HCT116 (cell line): ENCODE data around the gene NOXA1. TPM values are rescaled to one million over a fixed set of nuclear protein-coding genes. Genes with fewer than 3 reads are reported as not detected.

Experiments
- ATAC-seq: fragments of 200-7000 bp; cut with Tn5 transposase; 2 replicates; pipeline ENCODE4 v1.9.1; 2020; ENCODE audit warnings: mild to moderate bottlenecking, moderate library complexity
- BruUV-seq: library from RNA; stranded (reverse); fragments of 400-500 nt; replicated peaks from 2 replicates; lab custom pipeline; 2021; lab: Mats Ljungman, UMichigan
- CTCF ChIA-PET: fragments of 300-600 bp; sonication (Branson Sonifier 250); formaldehyde crosslinking; loops from one replicate; lab custom pipeline; 2021; ENCODE audit warnings: antibody characterized with exemption; lab: Charles Lee
- POLR2A ChIA-PET: fragments of 300-600, 350-600 bp; sonication (Branson Sonifier 250); formaldehyde crosslinking; loops from one replicate; lab custom pipeline; 2021; ENCODE audit warnings: antibody characterized with exemption; lab: Charles Lee
- RAD21 ChIA-PET, 2 experiments: fragments of 300-600 bp; sonication (Branson Sonifier 250); formaldehyde crosslinking; loops; one replicate each; lab custom pipeline; 2023; ENCODE audit warnings: low total read pairs in 2 of 2; ENCODE audit not compliant: uncharacterized antibody in 2 of 2, unreplicated experiment in 2 of 2, low non-redundant PET in 1 of 2; lab: Charles Lee
- DNase-seq: peaks from one replicate; pipeline ENCODE4 v3.0.0-alpha.2; 2010; ENCODE audit warnings: low read depth, low spot score
- H2AFZ ChIP-seq: fragments of 200-600 bp; shearing (Covaris generic), sonication (generic); 2 replicates; pipeline ENCODE4 v1.6.1; 2017; ENCODE audit warnings: low read depth, mixed run types, mixed read lengths, antibody characterized with exemption, low read length; ENCODE audit not compliant: poor library complexity, severe bottlenecking
- H3K27ac ChIP-seq: 2 replicates; pipeline ENCODE4 v1.5.1; 2012; ENCODE audit warnings: low read depth, low read length
- H3K27me3 ChIP-seq: fragments of 200-600 bp; sonication (generic); 2 replicates; pipeline ENCODE4 v1.6.1; 2016; ENCODE audit warnings: mixed run types, low read length, mixed read lengths; ENCODE audit not compliant: insufficient read depth
- H3K36me3 ChIP-seq, 2 experiments: fragments of 200-500 bp in 1 of 2; fragments of 200-600 bp in 1 of 2; sonication (Bioruptor generic) in 1 of 2; sonication (generic) in 1 of 2; 2 replicates each; pipeline versions ENCODE4 v1.5.1 to v1.6.1; 2014 to 2016; ENCODE audit warnings: low read length in 2 of 2, inconsistent platforms in 1 of 2, mixed read lengths in 1 of 2, mixed run types in 1 of 2; ENCODE audit not compliant: insufficient read depth in 2 of 2, control insufficient read depth in 1 of 2
- H3K4me1 ChIP-seq, 2 experiments: fragments of 200-600 bp in 1 of 2; sonication (generic) in 1 of 2; 2 replicates each; pipeline versions ENCODE4 v1.5.1 to v1.6.1; 2012 to 2017; ENCODE audit warnings: low read length in 2 of 2, inconsistent platforms in 1 of 2, mild to moderate bottlenecking in 1 of 2, mixed read lengths in 1 of 2, mixed run types in 1 of 2, moderate library complexity in 1 of 2; ENCODE audit not compliant: insufficient read depth in 2 of 2, control insufficient read depth in 1 of 2
- H3K4me2 ChIP-seq: fragments of 200-600 bp; sonication (generic); 2 replicates; pipeline ENCODE4 v1.6.1; 2017; ENCODE audit warnings: mixed run types, low read length, mixed read lengths
- H3K4me3 ChIP-seq, 2 experiments: fragments of 200-600 bp in 1 of 2; sonication (generic) in 1 of 2; replicated peaks in 1 of 2; 2 replicates each; pipeline ENCODE4 v1.5.1; 2011 to 2016; ENCODE audit warnings: low read length in 2 of 2, control low read depth in 1 of 2, low read depth in 1 of 2, mild to moderate bottlenecking in 1 of 2, mixed read lengths in 1 of 2, mixed run types in 1 of 2
- H3K79me2 ChIP-seq: fragments of 200-600 bp; sonication (generic); 2 replicates; pipeline ENCODE4 v1.6.1; 2017; ENCODE audit warnings: mild to moderate bottlenecking, mixed run types, low read length, moderate library complexity, mixed read lengths; ENCODE audit not compliant: insufficient read depth
- H3K9ac ChIP-seq: fragments of 200-600 bp; sonication (generic); 2 replicates; pipeline ENCODE4 v1.6.1; 2016; ENCODE audit warnings: low read length, mixed read lengths
- H3K9me2 ChIP-seq: fragments of 200-600 bp; sonication (generic), shearing (Covaris generic); 2 replicates; pipeline ENCODE4 v1.6.1; 2017; ENCODE audit warnings: mixed run types, mild to moderate bottlenecking, moderate library complexity; ENCODE audit not compliant: insufficient read depth
- H3K9me3 ChIP-seq, 2 experiments: fragments of 200-500 bp in 1 of 2; fragments of 200-600 bp in 1 of 2; sonication (Bioruptor generic) in 1 of 2; sonication (generic) in 1 of 2; 2 replicates each; pipeline ENCODE4 v1.6.1; 2014 to 2017; ENCODE audit warnings: low read length in 2 of 2, mixed read lengths in 2 of 2, inconsistent platforms in 1 of 2, low read depth in 1 of 2, mild to moderate bottlenecking in 1 of 2, mixed run types in 1 of 2, moderate library complexity in 1 of 2; ENCODE audit not compliant: control insufficient read depth in 1 of 2, insufficient read depth in 1 of 2
- H4K20me1 ChIP-seq: fragments of 200-600 bp; sonication (generic), shearing (Covaris generic); 2 replicates; pipeline ENCODE4 v1.6.1; 2017; ENCODE audit warnings: mixed run types, mild to moderate bottlenecking, moderate library complexity; ENCODE audit not compliant: insufficient read depth
- CBX3 ChIP-seq: IDR thresholded peaks from 2 replicates; pipeline ENCODE4 v1.6.1; 2012; ENCODE audit warnings: low read depth
- CEBPB ChIP-seq: IDR thresholded peaks from 2 replicates; pipeline ENCODE4 v1.6.1; 2012; ENCODE audit warnings: low read depth
- ELF1 ChIP-seq: IDR thresholded peaks from 2 replicates; pipeline ENCODE4 v1.6.1; 2012; ENCODE audit warnings: low read depth, borderline replicate concordance
- EZH2 ChIP-seq: fragments of 200-600 bp; sonication (generic); IDR thresholded peaks from 2 replicates; pipeline ENCODE4 v1.6.1; 2017; ENCODE audit warnings: antibody characterized with exemption, mixed run types
- EZH2phosphoT487 ChIP-seq: fragments of 200-600 bp; IDR thresholded peaks from 2 replicates; pipeline ENCODE4 v1.6.1; 2018; ENCODE audit warnings: antibody characterized with exemption, borderline replicate concordance
- FOSL1 ChIP-seq: IDR thresholded peaks from 2 replicates; pipeline ENCODE4 v1.6.1; 2012; ENCODE audit warnings: low read depth
- POLR2A ChIP-seq: IDR thresholded peaks from 2 replicates; pipeline ENCODE4 v1.7.0; 2011; ENCODE audit warnings: borderline replicate concordance; ENCODE audit not compliant: insufficient read depth, insufficient read length; ENCODE audit errors: extremely low read depth
- POLR2AphosphoS5 ChIP-seq: IDR thresholded peaks from 2 replicates; pipeline ENCODE4 v1.6.1; 2011; ENCODE audit warnings: mild to moderate bottlenecking, low read depth, low read length, moderate library complexity
- RAD21 ChIP-seq: IDR thresholded peaks from 2 replicates; pipeline ENCODE4 v1.6.1; 2012; ENCODE audit warnings: low read depth, mild to moderate bottlenecking
- SIN3A ChIP-seq: IDR thresholded peaks from 2 replicates; pipeline ENCODE4 v1.6.1; 2012; ENCODE audit warnings: low read depth
- SRF ChIP-seq: IDR thresholded peaks from 2 replicates; pipeline ENCODE4 v1.6.1; 2012; ENCODE audit warnings: low read depth
- TCF7L2 ChIP-seq: IDR thresholded peaks from 2 replicates; pipeline ENCODE4 v1.7.0; 2011; ENCODE audit warnings: borderline replicate concordance, inconsistent platforms; ENCODE audit not compliant: insufficient read depth, insufficient read length; ENCODE audit errors: extremely low read depth
- YY1 ChIP-seq: IDR thresholded peaks from 2 replicates; pipeline ENCODE4 v1.6.1; 2011; ENCODE audit warnings: low read length, low read depth, moderate library complexity, mild to moderate bottlenecking; ENCODE audit not compliant: insufficient replicate concordance; ENCODE audit errors: extremely low read depth
- ZFX ChIP-seq: fragments of 450-650 bp; IDR thresholded peaks from 2 replicates; pipeline ENCODE4 v1.6.1; 2017
- intact Hi-C: fragments of 100-400 bp; cut with micrococcal nuclease; formaldehyde crosslinking; loops from 2 replicates; pipeline ENCODE4 v1.10.0; 2022
- total RNA-seq: library from RNA; stranded (reverse); gene quantifications from one replicate; pipeline ENCODE4 v1.2.1, GENCODE V29; 2021; ENCODE audit not compliant: unreplicated experiment
- TF ChIP-seq, protein P1 (sequence below): IDR thresholded peaks from 2 replicates; pipeline ENCODE4 v1.6.1; 2012
- TF ChIP-seq, protein P2 (sequence below): IDR thresholded peaks from 2 replicates; pipeline ENCODE4 v1.6.1; 2012
- TF ChIP-seq, protein P3 (sequence below): IDR thresholded peaks from 2 replicates; pipeline ENCODE4 v1.6.1; 2012; ENCODE audit warnings: low read depth

Gene NOXA1
- total RNA-seq, 1 experiment from 2014 or later: 13.2 TPM

DNA sequence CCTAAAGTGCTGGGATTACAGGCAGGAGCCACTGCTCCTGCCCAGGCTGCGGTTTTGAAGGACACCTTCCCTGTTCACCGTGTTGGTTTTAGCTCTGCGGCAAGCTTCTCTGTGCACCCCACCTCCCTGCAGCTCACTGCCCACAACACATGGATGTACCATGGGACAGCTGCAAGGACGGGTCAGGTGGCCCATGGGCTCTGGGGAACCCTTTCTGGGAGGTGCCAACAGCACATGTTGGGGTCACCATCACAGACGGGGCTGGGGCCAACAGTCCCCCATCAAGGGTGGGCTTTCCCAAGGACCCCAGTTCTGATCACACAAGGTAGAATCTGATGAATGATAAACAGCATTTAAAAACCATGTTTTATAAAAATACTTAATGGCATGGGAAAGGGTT, 7.7 kb upstream of the NOXA1 start:
- BruUV-seq: no TSS peak
- no peak for DNase-seq
- H2AFZ ChIP-seq: no peak overlapping the region
- CTCF ChIA-PET: no interaction called here
- no peaks in the 10 kb centered on the region for H3K9me2 ChIP-seq
- POLR2A ChIA-PET: no interaction called here
- no peaks in the 10 kb centered on the region for H3K27me3 ChIP-seq
- H3K36me3 ChIP-seq: no peaks in the 10 kb centered on the region
- ATAC-seq: no peak
- no peak overlapping the region for H3K9ac ChIP-seq
- no peak overlapping the region for H3K4me3 ChIP-seq
- H4K20me1 ChIP-seq: no peaks in the 10 kb centered on the region
- TF ChIP-seq YY1 (no peak), ZFX (no peak), FOSL1 (no peak), ELF1 (no peak), POLR2A (no peak), EZH2phosphoT487 (no peak), RAD21 (no peak), EZH2 (no peak)
- TF ChIP-seq, protein P1, sequence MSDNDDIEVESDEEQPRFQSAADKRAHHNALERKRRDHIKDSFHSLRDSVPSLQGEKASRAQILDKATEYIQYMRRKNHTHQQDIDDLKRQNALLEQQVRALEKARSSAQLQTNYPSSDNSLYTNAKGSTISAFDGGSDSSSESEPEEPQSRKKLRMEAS: no peak
- TF ChIP-seq, all 23 proteins: peak for 0
- Histone ChIP-seq H3K4me1 (peaks cover 36 to 45% of the 10 kb centered on the region in 2 experiments), H3K27ac (no peak overlapping the region; the same call in 1 of the 2 replicates), H3K79me2 (peaks cover 47% of the 10 kb centered on the region), H3K9me3 (no peaks in the 10 kb centered on the region), H3K4me2 (no peak overlapping the region)
- RAD21 ChIA-PET: no interaction called here
- intact Hi-C loops: no loop called here

DNA sequence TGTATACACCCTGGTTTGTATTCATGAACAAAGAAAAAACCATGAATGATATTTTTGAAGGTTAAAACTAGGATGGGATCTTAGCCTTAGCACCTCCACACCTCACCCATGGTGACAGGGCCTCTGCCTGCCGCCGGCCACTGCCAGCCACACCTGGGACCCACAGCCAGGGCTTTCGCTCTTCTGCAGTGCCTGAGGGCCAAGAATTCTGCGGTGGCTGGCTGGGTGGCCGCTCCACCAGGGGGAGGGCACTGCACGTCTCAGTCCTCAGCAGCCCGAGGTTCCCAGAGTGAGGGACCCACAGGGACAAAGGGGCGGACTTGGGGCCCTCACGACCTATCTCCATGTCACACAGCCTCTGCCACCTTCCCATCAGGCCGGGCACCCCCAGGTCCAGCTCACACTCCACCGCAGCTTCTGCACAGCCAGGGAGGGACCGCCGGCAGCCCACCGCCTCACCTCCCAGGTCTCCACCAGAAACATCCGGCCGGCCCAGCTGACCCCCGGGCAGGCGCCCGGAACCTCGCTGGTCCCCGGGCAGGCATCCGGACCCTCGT, 7.1 kb upstream of the NOXA1 start:
- Histone ChIP-seq H4K20me1 (no peaks in the 10 kb centered on the region), H3K36me3 (no peaks in the 10 kb centered on the region), H2AFZ (no peak overlapping the region), H3K27ac (no peak overlapping the region), H3K4me3 (no peak overlapping the region), H3K4me2 (no peak overlapping the region), H3K9me3 (no peaks in the 10 kb centered on the region), H3K4me1 (peaks cover 29 to 39% of the 10 kb centered on the region in 2 experiments), H3K9me2 (no peaks in the 10 kb centered on the region), H3K79me2 (peaks cover 49% of the 10 kb centered on the region), H3K27me3 (no peaks in the 10 kb centered on the region), H3K9ac (no peak overlapping the region)
- ChIA-PET CTCF (no interaction called here), RAD21 (no interaction called here), POLR2A (no interaction called here)
- no peak for DNase-seq
- intact Hi-C loops: no loop called here
- no TSS peak for BruUV-seq
- no peak for ATAC-seq
- TF ChIP-seq YY1 (no peak), FOSL1 (no peak), EZH2 (no peak), CEBPB (no peak), CBX3 (no peak), TCF7L2 (no peak), SRF (no peak), RAD21 (no peak), POLR2AphosphoS5 (no peak), SIN3A (no peak)
- TF ChIP-seq, protein P2, sequence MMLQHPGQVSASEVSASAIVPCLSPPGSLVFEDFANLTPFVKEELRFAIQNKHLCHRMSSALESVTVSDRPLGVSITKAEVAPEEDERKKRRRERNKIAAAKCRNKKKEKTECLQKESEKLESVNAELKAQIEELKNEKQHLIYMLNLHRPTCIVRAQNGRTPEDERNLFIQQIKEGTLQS: no peak
- TF ChIP-seq, protein P3, sequence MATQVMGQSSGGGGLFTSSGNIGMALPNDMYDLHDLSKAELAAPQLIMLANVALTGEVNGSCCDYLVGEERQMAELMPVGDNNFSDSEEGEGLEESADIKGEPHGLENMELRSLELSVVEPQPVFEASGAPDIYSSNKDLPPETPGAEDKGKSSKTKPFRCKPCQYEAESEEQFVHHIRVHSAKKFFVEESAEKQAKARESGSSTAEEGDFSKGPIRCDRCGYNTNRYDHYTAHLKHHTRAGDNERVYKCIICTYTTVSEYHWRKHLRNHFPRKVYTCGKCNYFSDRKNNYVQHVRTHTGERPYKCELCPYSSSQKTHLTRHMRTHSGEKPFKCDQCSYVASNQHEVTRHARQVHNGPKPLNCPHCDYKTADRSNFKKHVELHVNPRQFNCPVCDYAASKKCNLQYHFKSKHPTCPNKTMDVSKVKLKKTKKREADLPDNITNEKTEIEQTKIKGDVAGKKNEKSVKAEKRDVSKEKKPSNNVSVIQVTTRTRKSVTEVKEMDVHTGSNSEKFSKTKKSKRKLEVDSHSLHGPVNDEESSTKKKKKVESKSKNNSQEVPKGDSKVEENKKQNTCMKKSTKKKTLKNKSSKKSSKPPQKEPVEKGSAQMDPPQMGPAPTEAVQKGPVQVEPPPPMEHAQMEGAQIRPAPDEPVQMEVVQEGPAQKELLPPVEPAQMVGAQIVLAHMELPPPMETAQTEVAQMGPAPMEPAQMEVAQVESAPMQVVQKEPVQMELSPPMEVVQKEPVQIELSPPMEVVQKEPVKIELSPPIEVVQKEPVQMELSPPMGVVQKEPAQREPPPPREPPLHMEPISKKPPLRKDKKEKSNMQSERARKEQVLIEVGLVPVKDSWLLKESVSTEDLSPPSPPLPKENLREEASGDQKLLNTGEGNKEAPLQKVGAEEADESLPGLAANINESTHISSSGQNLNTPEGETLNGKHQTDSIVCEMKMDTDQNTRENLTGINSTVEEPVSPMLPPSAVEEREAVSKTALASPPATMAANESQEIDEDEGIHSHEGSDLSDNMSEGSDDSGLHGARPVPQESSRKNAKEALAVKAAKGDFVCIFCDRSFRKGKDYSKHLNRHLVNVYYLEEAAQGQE: no peak
- TF ChIP-seq, protein P1: no peak
